ENCODE data around the gene HECW1.

HECW1 gene

DNA sequence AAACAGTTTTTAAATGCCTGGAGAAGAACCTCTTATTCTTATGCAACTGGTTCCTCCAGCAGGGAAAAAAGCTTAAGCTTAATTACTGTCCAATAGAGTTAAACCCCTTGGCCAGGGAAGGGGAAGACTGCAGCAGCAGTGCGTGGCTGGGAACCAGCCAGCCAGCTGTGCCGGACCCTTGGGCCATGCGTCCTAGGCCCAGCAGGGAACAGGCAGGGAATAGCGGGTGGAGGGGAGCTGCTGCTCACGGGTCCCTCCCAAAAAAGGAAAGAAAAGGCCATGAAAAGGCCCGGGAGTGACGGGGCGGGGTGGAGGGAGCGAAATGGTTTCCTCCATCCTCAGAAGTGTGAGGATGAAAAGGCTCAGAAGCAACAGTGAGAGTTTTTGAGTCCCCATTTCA is 35.2 kb upstream of the HECW1 start:
- no peaks in the 10 kb centered on the region for H3K9me3 ChIP-seq
- peaks cover 5% of the 10 kb centered on the region for H3K27me3 ChIP-seq
- no peaks in the 10 kb centered on the region for H3K36me3 ChIP-seq
- no peak overlapping the region for H3K4me3 ChIP-seq (ENCODE audit: low read depth in 1 of 2, low read length in 1 of 2)
- H3K27ac ChIP-seq: no peak overlapping the region
- no peaks in the 10 kb centered on the region for H3K4me1 ChIP-seq (ENCODE audit: control insufficient read depth in 1 of 2, insufficient read depth in 1 of 2, low read depth in 1 of 2, low read length in 1 of 2)
- TF ChIP-seq, protein P1, sequence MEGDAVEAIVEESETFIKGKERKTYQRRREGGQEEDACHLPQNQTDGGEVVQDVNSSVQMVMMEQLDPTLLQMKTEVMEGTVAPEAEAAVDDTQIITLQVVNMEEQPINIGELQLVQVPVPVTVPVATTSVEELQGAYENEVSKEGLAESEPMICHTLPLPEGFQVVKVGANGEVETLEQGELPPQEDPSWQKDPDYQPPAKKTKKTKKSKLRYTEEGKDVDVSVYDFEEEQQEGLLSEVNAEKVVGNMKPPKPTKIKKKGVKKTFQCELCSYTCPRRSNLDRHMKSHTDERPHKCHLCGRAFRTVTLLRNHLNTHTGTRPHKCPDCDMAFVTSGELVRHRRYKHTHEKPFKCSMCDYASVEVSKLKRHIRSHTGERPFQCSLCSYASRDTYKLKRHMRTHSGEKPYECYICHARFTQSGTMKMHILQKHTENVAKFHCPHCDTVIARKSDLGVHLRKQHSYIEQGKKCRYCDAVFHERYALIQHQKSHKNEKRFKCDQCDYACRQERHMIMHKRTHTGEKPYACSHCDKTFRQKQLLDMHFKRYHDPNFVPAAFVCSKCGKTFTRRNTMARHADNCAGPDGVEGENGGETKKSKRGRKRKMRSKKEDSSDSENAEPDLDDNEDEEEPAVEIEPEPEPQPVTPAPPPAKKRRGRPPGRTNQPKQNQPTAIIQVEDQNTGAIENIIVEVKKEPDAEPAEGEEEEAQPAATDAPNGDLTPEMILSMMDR (IDR thresholded peaks at IDR 0.05): no peak

DNA sequence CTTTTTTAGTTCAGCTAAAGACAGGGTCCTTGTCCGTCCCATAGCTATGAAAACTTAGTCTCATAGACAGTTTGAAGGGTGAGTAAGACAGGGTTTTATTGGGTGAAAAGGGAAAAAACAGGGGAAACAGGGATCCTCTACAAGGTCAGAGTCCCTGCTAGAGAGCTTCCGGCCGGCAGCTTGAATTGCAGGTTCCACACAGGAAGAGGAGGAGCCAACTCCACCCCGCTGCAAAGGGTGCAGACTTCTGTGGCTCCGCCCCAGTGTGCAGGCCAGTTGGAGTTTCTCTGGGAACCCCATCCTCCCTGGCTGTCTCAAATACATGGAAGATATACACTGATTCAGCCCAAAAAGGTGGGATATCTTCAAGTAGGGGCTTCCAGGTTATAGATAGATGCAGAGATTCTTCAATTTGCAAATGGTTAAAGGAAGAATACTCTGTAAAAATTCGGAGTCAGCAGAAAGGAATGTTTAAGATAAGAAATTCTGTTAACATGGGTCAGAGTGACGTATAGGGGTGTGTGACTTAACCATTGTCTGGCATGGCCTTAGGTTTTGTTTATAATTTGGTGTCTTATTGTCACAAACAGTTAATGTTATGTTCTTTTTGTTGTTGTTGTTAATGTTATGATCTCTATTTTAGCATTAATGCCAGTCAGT is 34.6 kb upstream of the HECW1 start:
- no peaks in the 10 kb centered on the region for H3K4me1 ChIP-seq (ENCODE audit: control insufficient read depth in 1 of 2, insufficient read depth in 1 of 2, low read depth in 1 of 2, low read length in 1 of 2)
- H3K27me3 ChIP-seq: peaks cover 5% of the 10 kb centered on the region
- TF ChIP-seq, protein P1 (IDR thresholded peaks at IDR 0.05): no peak
- no peak overlapping the region for H3K4me3 ChIP-seq (ENCODE audit: low read depth in 1 of 2, low read length in 1 of 2)
- H3K36me3 ChIP-seq: no peaks in the 10 kb centered on the region
- no peak overlapping the region for H3K27ac ChIP-seq
- no peaks in the 10 kb centered on the region for H3K9me3 ChIP-seq

DNA sequence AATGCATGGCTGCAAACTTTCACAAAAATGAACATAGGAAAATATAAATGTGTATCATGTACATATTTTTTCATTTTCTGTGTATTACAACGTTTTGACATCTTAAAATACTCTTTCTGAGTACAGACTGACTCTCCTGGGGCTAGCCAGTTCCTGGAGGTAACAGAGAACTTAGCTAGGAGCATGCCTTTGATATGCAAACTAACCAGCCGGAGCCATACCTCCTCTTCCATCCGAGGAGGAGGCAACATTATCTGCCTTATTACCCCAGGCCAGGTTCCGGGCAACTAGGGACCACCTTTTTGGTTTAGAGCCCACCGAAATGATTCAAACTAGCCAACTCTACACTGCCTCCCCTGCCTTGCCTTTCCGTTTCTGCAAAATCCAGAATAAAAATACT is 33.7 kb upstream of the HECW1 start:
- no peaks in the 10 kb centered on the region for H3K4me1 ChIP-seq (ENCODE audit: control insufficient read depth in 1 of 2, insufficient read depth in 1 of 2, low read depth in 1 of 2, low read length in 1 of 2)
- no peaks in the 10 kb centered on the region for H3K36me3 ChIP-seq
- H3K27ac ChIP-seq: no peak overlapping the region
- TF ChIP-seq, protein P1 (IDR thresholded peaks at IDR 0.05): no peak
- no peaks in the 10 kb centered on the region for H3K9me3 ChIP-seq
- H3K4me3 ChIP-seq (ENCODE audit: low read depth in 1 of 2, low read length in 1 of 2): no peak overlapping the region
- H3K27me3 ChIP-seq: peaks cover 5% of the 10 kb centered on the region

DNA sequence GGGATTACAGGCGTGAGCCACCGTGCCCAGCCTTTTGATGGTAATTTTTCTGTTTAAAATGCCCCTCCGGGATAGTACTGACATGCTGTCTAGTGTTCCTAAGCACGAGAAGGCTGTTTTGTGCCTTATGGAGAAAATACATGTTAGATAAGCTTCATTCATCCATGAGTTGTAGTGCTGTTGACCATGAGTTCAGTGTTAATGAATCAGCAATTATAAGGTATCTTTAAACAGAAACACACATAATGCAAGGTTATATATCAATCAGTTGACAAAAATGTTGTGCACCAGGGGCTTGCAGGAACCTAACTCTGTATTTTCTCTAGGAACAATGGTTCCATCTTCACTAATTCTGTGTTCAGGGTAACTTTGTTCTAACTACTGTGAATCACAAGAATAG is 30.8 kb upstream of the HECW1 start:
- Histone ChIP-seq H3K4me3 (ENCODE audit: low read depth in 1 of 2, low read length in 1 of 2) (no peak overlapping the region), H3K4me1 (ENCODE audit: control insufficient read depth in 1 of 2, insufficient read depth in 1 of 2, low read depth in 1 of 2, low read length in 1 of 2) (no peaks in the 10 kb centered on the region), H3K27ac (no peak overlapping the region), H3K27me3 (peaks cover 5% of the 10 kb centered on the region), H3K9me3 (no peaks in the 10 kb centered on the region), H3K36me3 (no peaks in the 10 kb centered on the region)
- TF ChIP-seq, protein P1 (IDR thresholded peaks at IDR 0.05): no peak

DNA sequence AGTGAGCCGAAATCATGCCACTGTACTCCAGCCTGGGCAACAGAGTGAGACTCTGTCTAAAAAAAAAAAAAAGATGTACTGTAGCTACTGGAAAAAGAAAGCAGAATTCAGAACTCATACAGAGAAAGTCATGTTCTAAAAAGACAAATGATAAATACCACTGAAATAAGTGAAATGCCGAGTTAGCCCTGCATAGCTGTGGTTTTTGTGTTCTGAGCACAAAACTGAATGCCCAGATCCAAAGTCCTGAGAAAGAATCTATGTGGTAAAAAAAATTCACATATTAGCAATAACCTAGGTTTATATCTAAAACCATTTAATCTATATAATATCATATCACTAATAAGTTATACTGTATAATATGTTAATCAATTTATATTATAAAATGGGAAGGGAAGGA is 29.3 kb upstream of the HECW1 start:
- Histone ChIP-seq H3K27ac (no peak overlapping the region), H3K36me3 (no peaks in the 10 kb centered on the region), H3K9me3 (no peaks in the 10 kb centered on the region), H3K4me1 (ENCODE audit: control insufficient read depth in 1 of 2, insufficient read depth in 1 of 2, low read depth in 1 of 2, low read length in 1 of 2) (no peaks in the 10 kb centered on the region), H3K27me3 (peaks cover 5% of the 10 kb centered on the region), H3K4me3 (ENCODE audit: low read depth in 1 of 2, low read length in 1 of 2) (no peak overlapping the region)
- TF ChIP-seq, protein P1 (IDR thresholded peaks at IDR 0.05): no peak
